ENCODE results near the gene HSD11B1. TPM values are rescaled to one million over a fixed set of nuclear protein-coding genes. Genes with fewer than 3 reads are reported as not detected.

HSD11B1 gene
- total and polyA plus RNA-seq, 2 donors from 2014 or later: 1.8 to 5.5 TPM

DNA sequence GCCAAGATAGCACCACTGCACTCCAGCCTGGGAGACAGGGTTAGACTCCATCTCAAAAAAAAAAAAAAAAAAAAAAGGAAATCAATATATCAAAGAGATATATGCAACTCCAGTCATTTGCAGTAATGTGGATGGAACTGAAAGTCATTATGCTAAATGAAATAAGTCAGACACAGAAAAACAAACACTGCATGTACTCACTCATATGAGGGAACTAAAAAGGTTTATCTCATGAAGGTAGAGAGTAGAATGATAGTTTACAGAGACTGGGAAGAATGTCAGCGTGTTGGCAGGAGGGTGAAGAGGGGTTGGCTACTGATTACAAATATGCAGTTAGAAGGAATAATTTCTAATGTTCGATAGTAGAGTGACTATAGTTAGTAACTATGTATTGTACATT, 13.2 kb downstream of the HSD11B1 start:
- DNase-seq (no peak), FAIRE-seq (no peak)
- TF ChIP-seq CTCF (IDR thresholded peaks at IDR 0.05; ENCODE audit: borderline replicate concordance, extremely low read depth, insufficient read depth): no peak
- H3K27ac ChIP-seq (ENCODE audit: low read depth in 2 of 2, low read length in 2 of 2): no peak overlapping the region
- peaks cover 0 to 15% (median 6%) of the 10 kb centered on the region in 3 donors for H3K4me1 ChIP-seq (ENCODE audit: control insufficient read depth in 2 of 3, insufficient read depth in 2 of 3, low read depth in 1 of 3, low read length in 3 of 3)
- H3K4me3 ChIP-seq (ENCODE audit: low read length in 3 of 3): no peak overlapping the region
- H3K27me3 ChIP-seq (ENCODE audit: control insufficient read depth, insufficient read depth, low read length): no peaks in the 10 kb centered on the region
- no peaks in the 10 kb centered on the region for H3K9me3 ChIP-seq (ENCODE audit: control insufficient read depth in 2 of 3, insufficient read depth in 1 of 3, low read length in 3 of 3)
- H3K9ac ChIP-seq (ENCODE audit: low read length in 3 of 3): no peak overlapping the region
- no peaks in the 10 kb centered on the region for H3K36me3 ChIP-seq (ENCODE audit: control insufficient read depth in 2 of 3, insufficient read depth in 3 of 3, low read length in 3 of 3)
- intact Hi-C loops (cut with DNase I): no loop called here

DNA sequence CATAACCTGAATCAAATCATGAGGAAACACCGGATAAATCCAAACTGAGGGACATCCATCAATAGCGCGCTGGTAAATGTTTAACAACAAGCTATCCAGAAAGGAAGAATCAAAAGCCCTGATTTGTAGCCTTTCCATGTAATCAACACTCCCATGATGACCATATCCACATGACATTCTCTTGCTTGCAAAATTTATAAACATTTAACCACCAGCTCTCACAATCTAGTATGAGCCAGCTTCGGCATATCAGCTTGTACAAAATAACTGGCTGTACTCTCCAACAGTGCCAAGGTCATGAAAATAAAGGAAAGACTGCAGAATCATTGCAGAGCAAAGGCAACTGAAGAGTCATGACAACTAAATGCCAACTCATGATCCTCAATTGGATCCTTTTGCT, 15.7 kb downstream of the HSD11B1 start:
- no peaks in the 10 kb centered on the region for H3K36me3 ChIP-seq (ENCODE audit: control insufficient read depth in 2 of 3, insufficient read depth in 3 of 3, low read length in 3 of 3)
- H3K27me3 ChIP-seq (ENCODE audit: control insufficient read depth, insufficient read depth, low read length): no peaks in the 10 kb centered on the region
- H3K4me3 ChIP-seq (ENCODE audit: low read length in 3 of 3): no peak overlapping the region
- intact Hi-C loops (cut with DNase I): no loop called here
- peaks cover 0 to 30% (median 11%) of the 10 kb centered on the region in 3 donors for H3K4me1 ChIP-seq (ENCODE audit: control insufficient read depth in 2 of 3, insufficient read depth in 2 of 3, low read depth in 1 of 3, low read length in 3 of 3)
- no peak for TF ChIP-seq CTCF (IDR thresholded peaks at IDR 0.05; ENCODE audit: borderline replicate concordance, extremely low read depth, insufficient read depth)
- H3K9me3 ChIP-seq (ENCODE audit: control insufficient read depth in 2 of 3, insufficient read depth in 1 of 3, low read length in 3 of 3): no peaks in the 10 kb centered on the region
- H3K27ac ChIP-seq (ENCODE audit: low read depth in 2 of 2, low read length in 2 of 2): peak overlapping the region; percentile 78 to 81
- H3K9ac ChIP-seq (ENCODE audit: low read length in 3 of 3): no peak overlapping the region
- FAIRE-seq (no peak), DNase-seq (no peak)

- Histone ChIP-seq H3K4me1 (ENCODE audit: control insufficient read depth in 2 of 3, insufficient read depth in 2 of 3, low read depth in 1 of 3, low read length in 3 of 3) (peaks cover 0 to 30% (median 11%) of the 10 kb centered on the region in 3 donors), H3K4me3 (ENCODE audit: low read length in 3 of 3) (no peak overlapping the region), H3K9me3 (ENCODE audit: control insufficient read depth in 2 of 3, insufficient read depth in 1 of 3, low read length in 3 of 3) (no peaks in the 10 kb centered on the region), H3K27me3 (ENCODE audit: control insufficient read depth, insufficient read depth, low read length) (no peaks in the 10 kb centered on the region), H3K36me3 (ENCODE audit: control insufficient read depth in 2 of 3, insufficient read depth in 3 of 3, low read length in 3 of 3) (no peaks in the 10 kb centered on the region), H3K27ac (ENCODE audit: low read depth in 2 of 2, low read length in 2 of 2) (peak overlapping the region; percentile 78 to 81), H3K9ac (ENCODE audit: low read length in 3 of 3) (no peak overlapping the region)
- intact Hi-C loops (cut with DNase I): no loop called here
- FAIRE-seq (no peak), DNase-seq (no peak)
- TF ChIP-seq CTCF (IDR thresholded peaks at IDR 0.05; ENCODE audit: borderline replicate concordance, extremely low read depth, insufficient read depth): no peak
Observed at GRCh38 chr1:209720826-209721225, 16.2 kb downstream of the HSD11B1 start.

GRCh38 chr1:209721323-209721722, 16.7 kb downstream of the HSD11B1 start:
- FAIRE-seq: no peak
- no peak for TF ChIP-seq CTCF (IDR thresholded peaks at IDR 0.05; ENCODE audit: borderline replicate concordance, extremely low read depth, insufficient read depth)
- H3K4me3 ChIP-seq (ENCODE audit: low read length in 3 of 3): no peak overlapping the region

More at GRCh38 chr1:209721323-209721722, 16.7 kb downstream of the HSD11B1 start:
- Histone ChIP-seq H3K4me1 (ENCODE audit: control insufficient read depth in 2 of 3, insufficient read depth in 2 of 3, low read depth in 1 of 3, low read length in 3 of 3) (peaks cover 0 to 30% (median 11%) of the 10 kb centered on the region in 3 donors), H3K27me3 (ENCODE audit: control insufficient read depth, insufficient read depth, low read length) (no peaks in the 10 kb centered on the region), H3K9ac (ENCODE audit: low read length in 3 of 3) (no peak overlapping the region), H3K9me3 (ENCODE audit: control insufficient read depth in 2 of 3, insufficient read depth in 1 of 3, low read length in 3 of 3) (no peaks in the 10 kb centered on the region), H3K36me3 (ENCODE audit: control insufficient read depth in 2 of 3, insufficient read depth in 3 of 3, low read length in 3 of 3) (no peaks in the 10 kb centered on the region), H3K27ac (ENCODE audit: low read depth in 2 of 2, low read length in 2 of 2) (peak overlapping the region; percentile 25 to 78)
- intact Hi-C loops (cut with DNase I): no loop called here
- DNase-seq: no peak
